NCI-H187 (cell line): Measurements from ENCODE around the gene NKX2-1.
A peak's percentile ranks its signal among the peaks of the same experiment; 100 is the strongest.

Experiments used
- DNase-seq, 2 experiments: peaks; one replicate each; lab custom pipeline; 2025; lab: John Stamatoyannopoulos, UW

Gene NKX2-1

DNA sequence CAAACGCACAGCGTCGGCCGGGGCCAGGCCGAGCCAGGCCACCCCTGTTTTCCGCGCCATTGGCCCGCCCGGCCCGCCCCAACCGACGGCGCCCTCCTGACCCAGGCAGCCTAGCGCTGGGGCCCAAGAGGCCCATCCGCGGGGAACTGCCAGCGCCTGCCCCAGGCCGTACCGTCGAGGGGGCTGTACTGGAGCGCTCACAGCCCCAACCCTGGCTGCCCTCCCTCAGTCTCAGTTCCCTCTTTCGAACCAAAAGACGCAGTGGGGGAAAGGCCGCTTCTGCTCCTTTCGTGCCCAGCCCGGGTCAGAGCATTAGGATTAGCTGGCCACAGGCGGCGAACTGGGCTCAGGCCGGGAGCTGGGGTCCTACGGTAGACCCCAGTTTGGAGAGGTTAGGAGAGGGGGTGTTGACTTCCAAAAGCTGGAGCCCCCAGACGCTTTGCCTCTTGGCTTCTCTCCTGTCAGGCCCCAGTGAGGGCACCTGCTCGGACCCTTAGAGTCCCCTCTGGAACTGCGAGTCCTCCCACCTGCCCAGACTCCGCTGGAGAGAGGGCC, 1.9 kb downstream of the NKX2-1 start:
- peak in 1 of 2 experiments; percentile 68 for DNase-seq

DNA sequence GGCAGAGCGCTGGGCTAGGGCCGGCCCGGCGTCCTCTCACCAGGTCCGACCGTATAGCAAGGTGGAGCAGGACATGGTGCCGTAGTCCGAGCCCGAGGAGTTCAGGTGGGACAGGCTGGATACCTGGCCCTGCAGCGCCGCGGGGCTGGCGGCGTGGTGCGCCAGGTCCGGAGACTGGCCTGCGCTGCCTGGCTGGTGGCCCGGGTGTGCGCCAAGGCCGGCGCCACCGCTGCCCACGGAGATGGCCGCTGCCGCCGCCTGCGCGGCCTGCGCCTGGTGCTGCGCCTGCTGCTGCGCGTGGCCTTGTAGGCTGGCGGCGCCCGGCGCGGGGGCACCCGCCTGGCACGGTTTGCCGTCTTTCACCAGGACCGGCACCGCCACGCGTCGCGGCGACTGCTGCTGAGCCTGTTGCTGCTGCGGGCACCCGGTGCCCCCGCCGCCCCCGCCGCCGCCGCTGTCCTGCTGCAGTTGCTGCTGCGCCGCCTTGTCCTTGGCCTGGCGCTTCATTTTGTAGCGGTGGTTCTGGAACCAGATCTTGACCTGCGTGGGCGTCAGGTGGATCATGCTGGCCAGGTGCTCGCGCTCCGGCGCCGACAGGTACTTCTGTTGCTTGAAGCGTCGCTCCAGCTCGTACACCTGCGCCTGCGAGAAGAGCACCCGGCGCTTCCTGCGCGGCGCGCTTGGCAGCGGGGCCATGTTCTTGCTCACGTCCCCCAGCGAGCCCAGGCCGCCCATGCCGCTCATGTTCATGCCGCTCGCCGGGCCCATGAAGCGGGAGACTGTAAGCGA, 2.6 kb downstream of the NKX2-1 start:
- DNase-seq = peak in 1 of 2 experiments; percentile 68

DNA sequence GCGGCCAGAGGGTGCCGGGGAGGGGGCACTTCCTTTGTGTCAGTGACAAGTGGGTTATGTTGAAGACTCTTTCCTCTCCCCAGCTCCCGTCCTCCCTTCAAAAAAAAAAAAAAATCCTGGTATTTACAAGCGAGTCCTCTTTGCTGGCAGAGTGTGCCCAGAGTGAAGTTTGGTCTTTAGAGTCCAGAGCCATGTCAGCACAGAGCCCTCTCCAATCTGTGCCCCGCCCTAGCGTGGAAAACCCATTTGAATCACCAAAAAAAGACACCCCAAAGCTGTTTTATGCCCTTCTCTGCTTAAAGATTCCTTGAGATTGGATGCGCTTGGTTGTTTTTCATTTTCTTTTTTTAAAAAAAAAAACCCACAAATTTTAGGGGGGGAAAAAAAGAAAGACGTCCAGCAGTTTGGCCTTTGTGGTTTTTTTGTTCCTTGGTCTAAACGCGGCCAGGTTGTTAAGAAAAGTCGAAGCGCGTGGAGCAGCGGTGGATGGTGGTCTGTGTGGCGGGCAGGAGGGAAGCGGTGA, 3.3 kb downstream of the NKX2-1 start:
- no peak for DNase-seq

- DNase-seq = peak in 1 of 2 experiments; percentile 65
Measured at GRCh38 chr14:36515896-36516718, 3.9 kb downstream of the NKX2-1 start.

GRCh38 chr14:36515105-36515593, 4.9 kb downstream of the NKX2-1 start:
- peak in 1 of 2 experiments; percentile 75 for DNase-seq

GRCh38 chr14:36514278-36515104, 5.5 kb downstream of the NKX2-1 start:
- peak in 1 of 2 experiments; percentile 75 for DNase-seq

GRCh38 chr14:36513451-36514277, 6.4 kb downstream of the NKX2-1 start:
- DNase-seq = peak; percentile 92 to 94

DNA sequence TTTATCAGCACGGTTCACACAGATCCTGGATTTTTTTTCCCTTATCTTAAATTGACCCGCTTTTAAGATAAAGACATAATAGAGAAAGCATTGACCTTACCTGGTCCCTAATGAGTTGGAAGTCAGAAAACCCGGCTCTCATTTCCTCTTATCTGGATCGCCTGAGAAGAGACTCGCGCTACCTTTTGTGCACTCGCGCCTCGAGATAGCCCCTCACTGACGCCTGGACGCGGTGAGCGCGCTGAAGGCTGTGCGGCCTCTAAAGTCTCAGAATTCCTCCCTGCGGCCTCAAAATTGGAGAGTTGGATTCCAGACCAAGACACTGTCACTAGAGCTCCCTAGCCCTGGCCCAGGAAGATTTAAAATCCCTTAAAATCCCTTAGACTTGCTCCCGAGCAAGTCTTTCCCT, 7.0 kb downstream of the NKX2-1 start:
- DNase-seq = no peak

DNA sequence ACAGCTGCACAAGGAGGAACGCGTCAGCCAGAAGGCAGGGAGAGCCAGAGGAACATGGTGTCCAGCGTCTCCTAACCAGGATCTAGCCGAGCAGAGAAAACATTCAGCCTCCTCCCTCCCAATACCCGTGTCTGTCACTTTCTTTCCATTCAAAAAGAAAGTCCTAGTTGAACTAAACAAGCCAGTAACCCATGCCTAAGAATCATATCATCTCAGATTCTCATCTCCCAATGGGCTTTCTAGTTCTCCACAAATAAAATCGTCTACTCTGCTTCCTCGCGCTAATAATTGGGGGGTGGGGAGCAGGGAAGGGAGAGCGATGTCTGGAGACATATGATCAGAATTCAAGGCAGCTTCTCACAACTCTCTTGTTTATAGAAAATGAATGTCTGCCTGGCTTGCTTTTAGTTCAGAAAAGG, 7.4 kb downstream of the NKX2-1 start:
- peak in 1 of 2 experiments; percentile 75 for DNase-seq

- peak in 1 of 2 experiments; percentile 75 for DNase-seq
Measured at GRCh38 chr14:36511981-36512584, 7.9 kb downstream of the NKX2-1 start.

DNA sequence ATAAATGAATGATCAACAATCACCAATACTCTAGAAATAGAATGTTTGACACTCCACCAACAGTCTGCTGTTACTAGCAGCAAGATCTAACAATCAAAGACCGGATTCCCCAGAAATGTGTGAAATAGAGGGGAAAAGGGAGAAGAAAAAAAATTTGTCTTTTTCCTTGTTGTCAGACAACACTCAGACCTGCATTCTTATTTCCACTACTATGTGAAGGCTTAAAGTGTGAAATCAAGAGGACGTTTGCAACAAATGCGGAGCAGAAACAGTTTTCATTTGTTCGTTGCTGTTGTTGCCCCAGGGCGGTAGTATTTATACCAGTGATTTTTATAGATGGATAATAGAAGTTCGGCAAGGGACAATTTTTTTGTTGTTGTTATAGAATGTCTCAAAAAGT, 9.2 kb downstream of the NKX2-1 start:
- DNase-seq = no peak

DNA sequence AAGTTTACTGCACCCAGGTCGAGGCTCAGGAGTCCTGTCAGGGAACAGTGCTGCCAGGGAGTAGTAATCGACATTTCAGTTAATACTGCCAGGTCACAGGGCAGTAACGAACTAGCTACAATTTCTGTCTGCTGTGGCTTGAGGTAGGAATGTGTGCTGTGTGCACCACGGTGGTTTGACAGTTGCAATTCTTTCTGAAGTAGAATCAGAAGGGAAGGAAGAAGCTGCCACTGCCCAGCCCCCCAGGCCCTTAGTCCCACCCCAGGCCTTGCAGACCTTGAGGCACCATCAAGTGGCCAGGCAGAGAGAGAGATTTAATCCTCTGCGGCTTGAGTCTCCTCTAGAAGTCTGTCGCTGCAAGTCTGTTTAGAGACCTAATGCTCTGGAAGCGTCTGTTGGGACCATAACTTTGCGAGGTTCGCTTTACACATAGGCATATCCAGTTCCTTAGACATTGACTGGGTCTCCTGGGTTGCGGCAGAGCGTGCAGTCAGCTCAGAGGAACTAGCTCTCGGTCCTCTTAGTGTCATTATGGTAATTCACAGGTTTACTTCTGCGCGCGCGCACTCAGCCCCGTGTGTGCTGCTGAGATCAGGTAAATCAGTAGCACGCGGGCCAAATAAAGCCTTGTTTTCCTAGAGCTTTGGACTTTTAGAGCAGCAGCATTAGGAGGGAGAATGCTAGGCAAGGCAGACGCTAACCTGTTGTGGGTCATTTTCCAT, 9.8 kb downstream of the NKX2-1 start:
- DNase-seq = peak; percentile 93 to 95

DNA sequence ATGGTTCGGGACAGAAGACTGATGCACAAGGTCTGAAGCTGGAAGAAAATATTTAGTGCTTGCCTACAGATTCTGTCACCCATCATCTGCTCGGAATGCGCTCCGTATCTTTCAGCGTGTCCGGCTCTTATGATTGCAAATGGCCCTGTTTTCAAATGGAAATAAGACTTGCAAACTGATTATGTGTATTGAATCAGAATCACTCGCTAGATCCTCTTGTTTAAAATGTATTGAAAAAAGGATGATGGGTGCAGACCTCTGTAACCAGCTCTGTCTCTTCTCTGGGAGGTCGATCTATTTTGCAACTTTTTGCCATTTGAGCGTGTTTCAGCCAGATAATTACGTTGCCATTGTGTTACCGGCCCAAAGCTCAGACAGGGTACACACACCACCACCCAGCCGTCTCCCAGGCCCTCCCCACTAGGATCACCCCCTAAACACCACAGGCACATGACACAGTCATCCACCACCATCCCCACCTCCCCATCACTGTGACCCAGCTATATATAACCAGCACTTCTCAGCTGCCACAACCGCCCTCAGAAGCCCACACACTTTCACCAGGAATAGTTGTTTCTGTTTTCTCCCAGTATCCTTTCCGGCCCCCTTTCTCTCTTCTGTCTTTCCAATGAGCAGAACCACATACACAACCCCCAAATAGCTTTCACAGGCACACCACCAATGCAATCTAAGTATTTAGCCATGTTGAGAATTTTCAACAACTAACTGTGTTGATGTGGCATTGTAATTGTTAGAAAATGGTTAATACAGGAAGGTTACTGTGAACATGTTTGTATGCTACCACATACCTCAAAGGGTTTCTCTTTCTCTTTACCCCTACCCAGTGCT, 10.7 kb downstream of the NKX2-1 start:
- DNase-seq = peak in 1 of 2 experiments; percentile 79

DNA sequence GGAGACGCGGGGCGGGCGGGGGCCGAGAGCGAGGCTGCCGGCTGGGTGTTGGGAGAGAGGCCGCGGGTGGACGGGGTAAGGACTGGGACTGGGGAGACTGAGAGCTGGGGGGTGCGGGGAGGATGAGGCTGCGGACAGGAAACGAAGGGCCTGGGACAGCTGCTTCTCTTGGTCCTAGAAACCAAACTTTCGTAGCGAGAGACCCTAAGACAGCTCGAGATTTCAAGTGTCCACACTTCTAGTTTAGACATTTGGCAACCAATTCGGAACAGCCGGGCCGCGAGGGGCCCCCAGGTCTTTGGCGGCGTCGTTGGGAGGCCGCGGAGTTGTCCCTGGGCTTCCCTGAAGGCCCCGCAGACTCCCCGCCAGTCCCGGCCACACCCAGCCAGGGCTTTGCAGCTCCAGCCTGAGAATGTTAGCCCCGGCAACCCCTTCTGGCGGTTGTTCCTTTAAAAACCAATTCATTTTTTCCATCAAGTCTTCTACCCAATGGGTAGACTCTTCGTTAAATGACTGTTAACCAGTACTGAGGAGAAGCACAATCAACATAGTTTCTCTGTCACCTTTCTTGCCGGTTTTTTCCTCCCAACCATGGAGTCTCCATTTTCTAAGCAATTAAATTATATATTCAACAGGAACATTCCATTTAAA, 11.5 kb downstream of the NKX2-1 start:
- peak in 1 of 2 experiments; percentile 53 for DNase-seq

DNA sequence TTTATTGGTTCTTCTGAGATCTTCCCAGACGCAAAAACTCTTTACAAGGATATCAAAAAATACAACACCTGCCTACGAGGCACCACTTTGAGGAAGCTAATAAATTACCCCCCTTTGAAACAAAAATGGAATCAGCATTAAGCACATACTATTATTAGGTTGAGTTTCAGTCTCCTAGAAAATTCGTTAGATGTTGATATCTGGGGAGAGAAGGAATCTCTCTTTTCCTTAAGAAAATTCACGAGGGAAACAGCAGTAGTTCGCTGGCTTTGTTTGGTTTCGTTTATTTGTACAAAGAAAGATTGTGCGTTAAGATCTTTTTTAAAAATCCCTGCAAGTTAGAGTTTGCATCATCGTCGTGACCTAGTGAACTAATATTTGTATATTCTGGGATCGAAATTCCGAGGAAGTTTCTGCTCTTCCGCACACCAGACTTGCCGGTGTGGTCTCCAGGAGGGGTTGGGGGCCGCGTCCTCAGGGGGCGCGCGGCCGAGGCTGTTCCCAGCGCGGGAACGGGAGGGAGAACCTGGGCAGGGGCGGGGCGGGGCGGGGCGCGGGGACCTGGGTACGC, 12.1 kb downstream of the NKX2-1 start:
- DNase-seq = peak in 1 of 2 experiments; percentile 69

GRCh38 chr14:36506732-36507614, 13.1 kb downstream of the NKX2-1 start:
- peak in 1 of 2 experiments; percentile 82 for DNase-seq
